IMR-90 (cell line): ENCODE results near the gene PAXIP1. TPM values are rescaled to one million over a fixed set of nuclear protein-coding genes. Genes with fewer than 3 reads are reported as not detected.

ENCODE experiments used
- ATAC-seq: fragments of 200-7000 bp; cut with Tn5 transposase; 2 replicates; pipeline ENCODE4 v1.9.1; 2020; ENCODE audit warnings: low read depth, mild to moderate bottlenecking, moderate library complexity
- BruUV-seq: library from RNA; stranded (reverse); fragments of 400-500 nt; replicated peaks from 2 replicates; lab custom pipeline; 2021; lab: Mats Ljungman, UMichigan
- CTCF ChIA-PET: fragments of 300-600 bp; formaldehyde crosslinking; extraction: SDS; loops from one replicate; lab custom pipeline; 2021; ENCODE audit warnings: antibody characterized with exemption; lab: Yijun Ruan, JAX
- POLR2A ChIA-PET: fragments of 300-600 bp; sonication (Branson Sonifier 250); formaldehyde crosslinking; loops from one replicate; lab custom pipeline; 2022; ENCODE audit warnings: antibody characterized with exemption; ENCODE audit not compliant: unreplicated experiment; lab: Charles Lee
- DNase-seq: peaks from one replicate; pipeline ENCODE4 v3.0.0; 2013
- H2AFZ ChIP-seq: replicated peaks from 2 replicates; pipeline ENCODE3; 2013; ENCODE audit warnings: low read length, mild to moderate bottlenecking; ENCODE audit not compliant: poor library complexity
- H2AK5ac ChIP-seq: 2 replicates; pipeline ENCODE4 v1.6.1; 2013; ENCODE audit warnings: low read depth, low read length, inconsistent platforms
- H2AK9ac ChIP-seq: replicated peaks from 2 replicates; pipeline ENCODE3; 2013; ENCODE audit warnings: mild to moderate bottlenecking, low read depth, low read length, moderate library complexity; ENCODE audit not compliant: poor library complexity
- H2BK120ac ChIP-seq: 2 replicates; pipeline ENCODE4 v1.6.1; 2013; ENCODE audit warnings: low read depth, low read length, inconsistent platforms
- H2BK15ac ChIP-seq: 3 replicates; pipeline ENCODE4 v1.6.1; 2013; ENCODE audit warnings: low read depth, low read length, inconsistent platforms
- H2BK20ac ChIP-seq: 2 replicates; pipeline ENCODE4 v1.6.1; 2013; ENCODE audit warnings: low read depth, mild to moderate bottlenecking, inconsistent platforms, low read length, moderate library complexity
- H2BK5ac ChIP-seq: 2 replicates; pipeline ENCODE4 v1.6.1; 2013; ENCODE audit warnings: mild to moderate bottlenecking, low read depth, low read length, inconsistent platforms; ENCODE audit not compliant: poor library complexity, severe bottlenecking
- H3K14ac ChIP-seq: replicated peaks from 2 replicates; pipeline ENCODE4 v1.6.1; 2013; ENCODE audit warnings: low read depth, low read length, inconsistent platforms
- H3K18ac ChIP-seq: 2 replicates; pipeline ENCODE4 v1.6.1; 2013; ENCODE audit warnings: low read depth, low read length, control low read depth
- H3K23ac ChIP-seq: 2 replicates; pipeline ENCODE4 v1.6.1; 2013; ENCODE audit warnings: low read depth, low read length, inconsistent platforms
- H3K27ac ChIP-seq: 2 replicates; pipeline ENCODE4 v1.5.1; 2013; ENCODE audit warnings: mild to moderate bottlenecking, control low read depth, low read length; ENCODE audit not compliant: insufficient read depth
- H3K27me3 ChIP-seq: 2 replicates; pipeline ENCODE4 v1.6.1; 2013; ENCODE audit warnings: low read length; ENCODE audit not compliant: control insufficient read depth, insufficient read depth
- H3K36me3 ChIP-seq: 2 replicates; pipeline ENCODE4 v1.6.1; 2013; ENCODE audit warnings: low read length, mixed read lengths; ENCODE audit not compliant: control insufficient read depth, insufficient read depth
- H3K4ac ChIP-seq: 2 replicates; pipeline ENCODE4 v1.6.1; 2013; ENCODE audit warnings: low read depth, low read length, inconsistent platforms
- H3K4me1 ChIP-seq: 2 replicates; pipeline ENCODE4 v1.6.1; 2013; ENCODE audit warnings: low read length, mixed read lengths; ENCODE audit not compliant: control insufficient read depth, insufficient read depth
- H3K4me2 ChIP-seq: 2 replicates; pipeline ENCODE4 v1.6.1; 2013; ENCODE audit warnings: low read depth, mild to moderate bottlenecking, control low read depth, low read length, moderate library complexity
- H3K4me3 ChIP-seq: 2 replicates; pipeline ENCODE4 v1.5.1; 2013; ENCODE audit warnings: low read depth, mild to moderate bottlenecking, control low read depth, low read length, moderate library complexity; ENCODE audit not compliant: insufficient read depth
- H3K56ac ChIP-seq: 2 replicates; pipeline ENCODE4 v1.6.1; 2013; ENCODE audit warnings: low read length, inconsistent platforms; ENCODE audit not compliant: insufficient read depth; ENCODE audit errors: extremely low read depth
- H3K79me1 ChIP-seq, 2 experiments: 2 replicates each; pipeline ENCODE4 v1.6.1; 2013; ENCODE audit warnings: low read length in 2 of 2, inconsistent platforms in 1 of 2, low read depth in 1 of 2
- H3K9ac ChIP-seq: 2 replicates; pipeline ENCODE4 v1.6.1; 2013; ENCODE audit warnings: low read depth, low read length, control low read depth
- H3K9me1 ChIP-seq: 2 replicates; pipeline ENCODE4 v1.6.1; 2013; ENCODE audit warnings: low read length, inconsistent platforms; ENCODE audit not compliant: insufficient read depth
- H3K9me3 ChIP-seq: 2 replicates; pipeline ENCODE4 v1.6.1; 2013; ENCODE audit warnings: low read length; ENCODE audit not compliant: control insufficient read depth, insufficient read depth
- H4K20me1 ChIP-seq: 2 replicates; pipeline ENCODE4 v1.6.1; 2013; ENCODE audit warnings: low read length, inconsistent platforms; ENCODE audit not compliant: insufficient read depth
- H4K5ac ChIP-seq: 2 replicates; pipeline ENCODE4 v1.6.1; 2013; ENCODE audit warnings: mild to moderate bottlenecking, low read depth, low read length, control low read depth
- H4K8ac ChIP-seq, 2 experiments: 2 replicates each; pipeline ENCODE4 v1.6.1; 2013; ENCODE audit warnings: low read depth in 2 of 2, low read length in 2 of 2, control low read depth in 1 of 2, inconsistent platforms in 1 of 2
- H4K91ac ChIP-seq: 2 replicates; pipeline ENCODE4 v1.6.1; 2013; ENCODE audit warnings: low read depth, low read length, inconsistent platforms; ENCODE audit not compliant: insufficient read depth
- BHLHE40 ChIP-seq: fragments of 150-350 bp; IDR thresholded peaks from 2 replicates; pipeline ENCODE4 v1.6.1; 2016; ENCODE audit warnings: mild to moderate bottlenecking, low read depth, low read length
- CEBPB ChIP-seq: IDR thresholded peaks from 2 replicates; pipeline ENCODE4 v1.6.1; 2012; ENCODE audit warnings: low read depth, low read length, improper control_type of control experiment
- FOS ChIP-seq: fragments of 150-350 bp; IDR thresholded peaks from 2 replicates; pipeline ENCODE4 v1.6.1; 2016; ENCODE audit warnings: low read depth, low read length
- MAZ ChIP-seq: IDR thresholded peaks from 2 replicates; pipeline ENCODE4 v1.6.1; 2012; ENCODE audit warnings: low read depth, mild to moderate bottlenecking, low read length, improper control_type of control experiment, moderate library complexity, borderline replicate concordance
- MXI1 ChIP-seq: IDR thresholded peaks from 2 replicates; pipeline ENCODE4 v1.6.1; 2012; ENCODE audit warnings: low read depth, mild to moderate bottlenecking, low read length, moderate library complexity, borderline replicate concordance
- NFE2L2 ChIP-seq: fragments of 150-350 bp; IDR thresholded peaks from 2 replicates; pipeline ENCODE4 v1.6.1; 2016; ENCODE audit warnings: low read depth, mild to moderate bottlenecking, low read length
- RAD21 ChIP-seq: IDR thresholded peaks from 2 replicates; pipeline ENCODE4 v1.6.1; 2012; ENCODE audit warnings: low read length, improper control_type of control experiment
- RCOR1 ChIP-seq: IDR thresholded peaks from 2 replicates; pipeline ENCODE4 v1.6.1; 2012; ENCODE audit warnings: mild to moderate bottlenecking, low read length, improper control_type of control experiment; ENCODE audit not compliant: insufficient replicate concordance
- SMC3 ChIP-seq: fragments of 150-350 bp; IDR thresholded peaks from 2 replicates; pipeline ENCODE4 v1.6.1; 2016; ENCODE audit warnings: low read depth, mild to moderate bottlenecking, antibody characterized with exemption, low read length, moderate library complexity
- WGBS, 2 experiments: methylation state at CpG; one replicate each; pipeline versions ENCODE4 v1.1.5 to v1.1.7; 2013; ENCODE audit warnings: missing lambda C conversion rate in 2 of 2; ENCODE audit not compliant: insufficient read length in 1 of 2; ENCODE audit errors: extremely low coverage in 2 of 2; 5-methylcytosine and 5-hydroxymethylcytosine counted together
- dilution Hi-C: fragments of 300-500 bp; cut with HindIII; formaldehyde crosslinking; loops from one replicate; pipeline ENCODE4 v1.14.3; 2018; ENCODE audit warnings: low sequenced_read_pairs; ENCODE audit not compliant: unreplicated experiment
- in situ Hi-C: fragments of 300-500 bp; cut with MboI; formaldehyde crosslinking; loops from 3 replicates; pipeline ENCODE4 v1.14.3; 2019; ENCODE audit warnings: low sequenced_read_pairs, inconsistent platforms, mixed read lengths
- intact Hi-C: fragments of 100-400 bp; cut with micrococcal nuclease; formaldehyde crosslinking; loops from 2 replicates; pipeline ENCODE4 v1.10.0; 2022
- polyA plus RNA-seq, 3 experiments: library from polyadenylated mRNA; depleted of rRNA; stranded (reverse); fragments of >200 nt; gene quantifications; 2 replicates each; pipeline ENCODE4 v1.2.3, GENCODE V29; 2012; ENCODE audit warnings: low replicate concordance in 1 of 3
- total RNA-seq: library from RNA; depleted of rRNA; stranded (reverse); fragments of >200 nt; gene quantifications from 2 replicates; pipeline ENCODE4 v1.2.3, GENCODE V29; 2012
- TF ChIP-seq, protein P1 (sequence below): conservative IDR thresholded peaks from 2 replicates; pipeline ENCODE4 v1.5.1; 2012; ENCODE audit warnings: mild to moderate bottlenecking, low read depth, low read length, improper control_type of control experiment
- TF ChIP-seq, protein P2 (sequence below): fragments of 150-350 bp; IDR thresholded peaks from 2 replicates; pipeline ENCODE4 v1.6.1; 2016; ENCODE audit warnings: low read depth, mild to moderate bottlenecking, low read length, moderate library complexity, borderline replicate concordance

The PAXIP1 gene
- total and polyA plus RNA-seq, 2 of the 4 experiments (the other 2 are of a cell fraction) = 7.3 to 8.7 TPM

- H3K79me1 ChIP-seq = no peaks in the 10 kb centered on the region
- no peak overlapping the region for H4K5ac ChIP-seq
- H3K4me3 ChIP-seq = no peak overlapping the region
- BruUV-seq = no TSS peak
- H4K8ac ChIP-seq = no peak overlapping the region
- no peak overlapping the region for H3K56ac ChIP-seq
- no peak overlapping the region for H3K4ac ChIP-seq
- no peak overlapping the region for H3K14ac ChIP-seq
- no peaks in the 10 kb centered on the region for H4K20me1 ChIP-seq
- no peak overlapping the region for H3K27ac ChIP-seq
- no peaks in the 10 kb centered on the region for H3K9me1 ChIP-seq
- TF ChIP-seq MAZ = no peak
- TF ChIP-seq RAD21 = no peak
- no peak for TF ChIP-seq NFE2L2
- TF ChIP-seq CEBPB = no peak
- no peak for TF ChIP-seq BHLHE40
- TF ChIP-seq, protein P1, sequence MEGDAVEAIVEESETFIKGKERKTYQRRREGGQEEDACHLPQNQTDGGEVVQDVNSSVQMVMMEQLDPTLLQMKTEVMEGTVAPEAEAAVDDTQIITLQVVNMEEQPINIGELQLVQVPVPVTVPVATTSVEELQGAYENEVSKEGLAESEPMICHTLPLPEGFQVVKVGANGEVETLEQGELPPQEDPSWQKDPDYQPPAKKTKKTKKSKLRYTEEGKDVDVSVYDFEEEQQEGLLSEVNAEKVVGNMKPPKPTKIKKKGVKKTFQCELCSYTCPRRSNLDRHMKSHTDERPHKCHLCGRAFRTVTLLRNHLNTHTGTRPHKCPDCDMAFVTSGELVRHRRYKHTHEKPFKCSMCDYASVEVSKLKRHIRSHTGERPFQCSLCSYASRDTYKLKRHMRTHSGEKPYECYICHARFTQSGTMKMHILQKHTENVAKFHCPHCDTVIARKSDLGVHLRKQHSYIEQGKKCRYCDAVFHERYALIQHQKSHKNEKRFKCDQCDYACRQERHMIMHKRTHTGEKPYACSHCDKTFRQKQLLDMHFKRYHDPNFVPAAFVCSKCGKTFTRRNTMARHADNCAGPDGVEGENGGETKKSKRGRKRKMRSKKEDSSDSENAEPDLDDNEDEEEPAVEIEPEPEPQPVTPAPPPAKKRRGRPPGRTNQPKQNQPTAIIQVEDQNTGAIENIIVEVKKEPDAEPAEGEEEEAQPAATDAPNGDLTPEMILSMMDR = no peak
- TF ChIP-seq MXI1 = no peak
- TF ChIP-seq RCOR1 = no peak
- TF ChIP-seq, protein P2, sequence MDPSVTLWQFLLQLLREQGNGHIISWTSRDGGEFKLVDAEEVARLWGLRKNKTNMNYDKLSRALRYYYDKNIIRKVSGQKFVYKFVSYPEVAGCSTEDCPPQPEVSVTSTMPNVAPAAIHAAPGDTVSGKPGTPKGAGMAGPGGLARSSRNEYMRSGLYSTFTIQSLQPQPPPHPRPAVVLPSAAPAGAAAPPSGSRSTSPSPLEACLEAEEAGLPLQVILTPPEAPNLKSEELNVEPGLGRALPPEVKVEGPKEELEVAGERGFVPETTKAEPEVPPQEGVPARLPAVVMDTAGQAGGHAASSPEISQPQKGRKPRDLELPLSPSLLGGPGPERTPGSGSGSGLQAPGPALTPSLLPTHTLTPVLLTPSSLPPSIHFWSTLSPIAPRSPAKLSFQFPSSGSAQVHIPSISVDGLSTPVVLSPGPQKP = no peak
- TF ChIP-seq FOS = no peak
- TF ChIP-seq SMC3 = no peak
- no peak overlapping the region for H2BK20ac ChIP-seq
- POLR2A ChIA-PET = no interaction called here
- CTCF ChIA-PET = no interaction called here
- no peak overlapping the region for H2BK15ac ChIP-seq
- no peak overlapping the region for H2BK5ac ChIP-seq
- no peak overlapping the region for H2AK5ac ChIP-seq
- H3K18ac ChIP-seq = no peak overlapping the region
- no peak overlapping the region for H3K23ac ChIP-seq
- H3K4me2 ChIP-seq = no peak overlapping the region
- H3K4me1 ChIP-seq = no peaks in the 10 kb centered on the region
- no peak overlapping the region for H2BK120ac ChIP-seq
- no peaks in the 10 kb centered on the region for H3K36me3 ChIP-seq
- dilution Hi-C loops (no loop called here), intact Hi-C loops (no loop called here), in situ Hi-C loops (no loop called here)
- H3K27me3 ChIP-seq = no peaks in the 10 kb centered on the region
- WGBS, 2 experiments = 58% methylated on average over 5 of the region's 14 CpGs; no CpG with 5 or more reads in 1 of the 2 experiments
- no peak for DNase-seq
- no peak overlapping the region for H4K91ac ChIP-seq
- ATAC-seq = no peak
- no peak overlapping the region for H2AFZ ChIP-seq
- H2AK9ac ChIP-seq = no peak overlapping the region
- H3K9ac ChIP-seq = no peak overlapping the region
- H3K9me3 ChIP-seq = peaks cover 20% of the 10 kb centered on the region; the same call in 1 of the 2 replicates
These were observed 99.7 kb downstream of the PAXIP1 start for GRCh38 chr7:154903083-154903731.
